Measurements from ENCODE around the gene FGF19.

Gene FGF19

GRCh38 chr11:69654660-69655478 lies 49.0 kb downstream of the FGF19 start:
- H3K27me3 Mint-ChIP-seq: no peaks in the 10 kb centered on the region
- H3K9me3 Mint-ChIP-seq: no peaks in the 10 kb centered on the region
- H3K4me3 Mint-ChIP-seq: no peak overlapping the region
- H3K36me3 Mint-ChIP-seq: no peaks in the 10 kb centered on the region
- ATAC-seq (ENCODE audit: low read depth): no peak
- no peak overlapping the region for H3K27ac Mint-ChIP-seq
- no peak for DNase-seq (ENCODE audit: low spot score in 2 of 2)
- no peaks in the 10 kb centered on the region for H3K4me1 Mint-ChIP-seq

- H3K27me3 Mint-ChIP-seq: no peaks in the 10 kb centered on the region
- H3K4me1 Mint-ChIP-seq: no peaks in the 10 kb centered on the region
- H3K9me3 Mint-ChIP-seq: no peaks in the 10 kb centered on the region
These were observed 49.7 kb downstream of the FGF19 start for GRCh38 chr11:69654001-69654659.

GRCh38 chr11:69653406-69653960 lies 50.3 kb downstream of the FGF19 start:
- no peaks in the 10 kb centered on the region for H3K4me1 Mint-ChIP-seq
- DNase-seq (ENCODE audit: low spot score in 2 of 2) (no peak), ATAC-seq (ENCODE audit: low read depth) (no peak)
- no peak overlapping the region for H3K4me3 Mint-ChIP-seq
- no peak overlapping the region for H3K27ac Mint-ChIP-seq
- H3K27me3 Mint-ChIP-seq: no peaks in the 10 kb centered on the region
- no peaks in the 10 kb centered on the region for H3K36me3 Mint-ChIP-seq
- H3K9me3 Mint-ChIP-seq: no peaks in the 10 kb centered on the region

More at GRCh38 chr11:69654001-69654659, 49.7 kb downstream of the FGF19 start:
- no peaks in the 10 kb centered on the region for H3K36me3 Mint-ChIP-seq
- H3K27ac Mint-ChIP-seq: no peak overlapping the region
- no peak for ATAC-seq (ENCODE audit: low read depth)
- no peak for DNase-seq (ENCODE audit: low spot score in 2 of 2)
- H3K4me3 Mint-ChIP-seq: no peak overlapping the region

- DNase-seq (ENCODE audit: low spot score in 2 of 2): no peak
- no peak for ATAC-seq (ENCODE audit: low read depth)
- Mint-ChIP-seq H3K27me3 (no peaks in the 10 kb centered on the region), H3K27ac (no peak overlapping the region), H3K9me3 (no peaks in the 10 kb centered on the region), H3K4me3 (no peak overlapping the region), H3K4me1 (peaks cover under 1% of the 10 kb centered on the region), H3K36me3 (no peaks in the 10 kb centered on the region)
These were observed 50.8 kb downstream of the FGF19 start for GRCh38 chr11:69652999-69653398.

GRCh38 chr11:69651834-69652620 lies 51.8 kb downstream of the FGF19 start:
- no peaks in the 10 kb centered on the region for H3K27me3 Mint-ChIP-seq
- DNase-seq (ENCODE audit: low spot score in 2 of 2) (no peak), ATAC-seq (ENCODE audit: low read depth) (no peak)
- H3K9me3 Mint-ChIP-seq: no peaks in the 10 kb centered on the region
- H3K36me3 Mint-ChIP-seq: no peaks in the 10 kb centered on the region
- no peak overlapping the region for H3K4me3 Mint-ChIP-seq
- H3K27ac Mint-ChIP-seq: no peak overlapping the region
- H3K4me1 Mint-ChIP-seq: peaks cover 3% of the 10 kb centered on the region

GRCh38 chr11:69650832-69651344 lies 52.9 kb downstream of the FGF19 start:
- Mint-ChIP-seq H3K27me3 (no peaks in the 10 kb centered on the region), H3K4me1 (peaks cover 3% of the 10 kb centered on the region), H3K9me3 (no peaks in the 10 kb centered on the region), H3K4me3 (no peak overlapping the region), H3K36me3 (no peaks in the 10 kb centered on the region), H3K27ac (no peak overlapping the region)
- DNase-seq (ENCODE audit: low spot score in 2 of 2) (no peak), ATAC-seq (ENCODE audit: low read depth) (no peak)

GRCh38 chr11:69650081-69650831 lies 53.6 kb downstream of the FGF19 start:
- Mint-ChIP-seq H3K4me1 (peaks cover 3% of the 10 kb centered on the region), H3K27me3 (no peaks in the 10 kb centered on the region), H3K4me3 (no peak overlapping the region), H3K27ac (no peak overlapping the region), H3K36me3 (no peaks in the 10 kb centered on the region), H3K9me3 (no peaks in the 10 kb centered on the region)
- ATAC-seq (ENCODE audit: low read depth) (no peak), DNase-seq (ENCODE audit: low spot score in 2 of 2) (no peak)

GRCh38 chr11:69649576-69649900 lies 54.3 kb downstream of the FGF19 start:
- Mint-ChIP-seq H3K36me3 (no peaks in the 10 kb centered on the region), H3K27ac (no peak overlapping the region), H3K4me1 (peaks cover 3% of the 10 kb centered on the region), H3K9me3 (no peaks in the 10 kb centered on the region), H3K4me3 (no peak overlapping the region), H3K27me3 (no peaks in the 10 kb centered on the region)
- ATAC-seq (ENCODE audit: low read depth) (no peak), DNase-seq (ENCODE audit: low spot score in 2 of 2) (no peak)

- DNase-seq (ENCODE audit: low spot score in 2 of 2): no peak
- Mint-ChIP-seq H3K36me3 (no peaks in the 10 kb centered on the region), H3K4me1 (peaks cover 3% of the 10 kb centered on the region), H3K27ac (no peak overlapping the region), H3K27me3 (no peaks in the 10 kb centered on the region), H3K9me3 (no peaks in the 10 kb centered on the region), H3K4me3 (no peak overlapping the region)
- ATAC-seq (ENCODE audit: low read depth): no peak
These were observed 54.9 kb downstream of the FGF19 start for GRCh38 chr11:69648679-69649575.

Data from memory B cell (primary cell).